CD14-positive monocyte (primary cell): ENCODE measurements around the gene CRTC1. TPM values are rescaled to one million over a fixed set of nuclear protein-coding genes. Genes with fewer than 3 reads are reported as not detected.

Experiments
- DNase-seq, 3 donors: peaks; one replicate each; pipeline ENCODE4 v3.0.0-alpha.2; 2011 to 2022
- H2AFZ ChIP-seq: 2 replicates; pipeline ENCODE4 v1.6.0; 2012; ENCODE audit warnings: mild to moderate bottlenecking, low read depth, low read length, inconsistent platforms; ENCODE audit not compliant: insufficient read depth, poor library complexity, severe bottlenecking
- H3K27ac ChIP-seq, 2 donors: 1 replicate in 1 of 2; 2 replicates in 1 of 2; pipeline ENCODE4 v1.5.1; 2012 to 2013; ENCODE audit warnings: low read length in 2 of 2, control low read depth in 1 of 2, inconsistent platforms in 1 of 2, low read depth in 1 of 2, mild to moderate bottlenecking in 1 of 2
- H3K27me3 ChIP-seq, 2 donors: one replicate each; pipeline versions ENCODE4 v1.6.0 to v1.6.1; 2011 to 2013; ENCODE audit warnings: low read length in 2 of 2; ENCODE audit not compliant: control insufficient read depth in 2 of 2, insufficient read depth in 2 of 2
- H3K36me3 ChIP-seq, 2 donors: replicated peaks in 1 of 2; 1 replicate in 1 of 2; 2 replicates in 1 of 2; pipeline versions ENCODE4 v1.5.1 to v1.6.1; 2012 to 2013; ENCODE audit warnings: low read length in 2 of 2, control low read depth in 1 of 2, inconsistent platforms in 1 of 2, mild to moderate bottlenecking in 1 of 2; ENCODE audit not compliant: insufficient read depth in 2 of 2, control insufficient read depth in 1 of 2
- H3K4me1 ChIP-seq, 2 donors: 1 replicate in 1 of 2; 2 replicates in 1 of 2; pipeline versions ENCODE4 v1.5.1 to v1.6.1; 2012 to 2013; ENCODE audit warnings: low read length in 2 of 2, control low read depth in 1 of 2, inconsistent platforms in 1 of 2, mild to moderate bottlenecking in 1 of 2, moderate library complexity in 1 of 2; ENCODE audit not compliant: insufficient read depth in 2 of 2, control insufficient read depth in 1 of 2
- H3K4me2 ChIP-seq: replicated peaks from 2 replicates; pipeline ENCODE3; 2012; ENCODE audit warnings: low read length, moderate library complexity, mild to moderate bottlenecking; ENCODE audit not compliant: poor library complexity, severe bottlenecking; ENCODE audit errors: extremely low read depth
- H3K4me3 ChIP-seq, 3 experiments: fragments of 200-600 bp in 1 of 3; sonication (generic) in 1 of 3; replicated peaks in 1 of 3; 1 replicate in 2 of 3; 2 replicates in 1 of 3; pipeline ENCODE4 v1.5.1; 2011 to 2013; ENCODE audit warnings: low read length in 3 of 3, mild to moderate bottlenecking in 3 of 3, control low read depth in 2 of 3, low read depth in 2 of 3, inconsistent platforms in 1 of 3, moderate library complexity in 1 of 3
- H3K79me2 ChIP-seq: 2 replicates; pipeline ENCODE4 v1.6.0; 2012; ENCODE audit warnings: mild to moderate bottlenecking, control low read depth, inconsistent platforms, low read length, moderate library complexity; ENCODE audit not compliant: insufficient read depth
- H3K9ac ChIP-seq: 2 replicates; pipeline ENCODE4 v1.6.0; 2017; ENCODE audit warnings: low read length, mild to moderate bottlenecking; ENCODE audit not compliant: insufficient read depth, poor library complexity, severe bottlenecking
- H3K9me3 ChIP-seq, 2 donors: replicated peaks in 1 of 2; 1 replicate in 1 of 2; 2 replicates in 1 of 2; pipeline versions ENCODE4 v1.5.1 to v1.6.1; 2012 to 2013; ENCODE audit warnings: low read length in 2 of 2, control low read depth in 1 of 2; ENCODE audit not compliant: control insufficient read depth in 1 of 2, insufficient read depth in 1 of 2
- H4K20me1 ChIP-seq: 2 replicates; pipeline ENCODE4 v1.6.0; 2012; ENCODE audit warnings: mild to moderate bottlenecking, low read length, control low read depth, moderate library complexity; ENCODE audit not compliant: insufficient read depth
- H3K27ac Mint-ChIP-seq, 7 donors: one replicate each; pipeline ENCODE4 v1.8.0; 2020; ENCODE audit warnings: mild to moderate bottlenecking in 7 of 7, mixed read lengths in 7 of 7, moderate library complexity in 6 of 7, inconsistent platforms in 2 of 7
- H3K27me3 Mint-ChIP-seq, 3 donors: one replicate each; pipeline ENCODE4 v1.8.0; 2021 to 2022; ENCODE audit warnings: low read depth in 3 of 3, mild to moderate bottlenecking in 3 of 3, mixed read lengths in 3 of 3, moderate library complexity in 3 of 3, inconsistent platforms in 1 of 3
- H3K36me3 Mint-ChIP-seq, 2 donors: one replicate each; pipeline ENCODE4 v1.8.0; 2020; ENCODE audit warnings: mixed read lengths in 2 of 2, inconsistent platforms in 1 of 2, mild to moderate bottlenecking in 1 of 2
- H3K4me1 Mint-ChIP-seq: one replicate; pipeline ENCODE4 v1.8.0; 2020; ENCODE audit warnings: mild to moderate bottlenecking, mixed read lengths
- H3K4me3 Mint-ChIP-seq, 2 donors: one replicate each; pipeline ENCODE4 v1.8.0; 2020; ENCODE audit warnings: mild to moderate bottlenecking in 2 of 2, mixed read lengths in 2 of 2, moderate library complexity in 1 of 2
- H3K9me3 Mint-ChIP-seq, 7 donors: one replicate each; pipeline ENCODE4 v1.8.0; 2020 to 2022; ENCODE audit warnings: mixed read lengths in 7 of 7, mild to moderate bottlenecking in 6 of 7, moderate library complexity in 6 of 7, inconsistent platforms in 2 of 7
- WGBS: methylation state at CpG from one replicate; pipeline ENCODE4 v1.1.5; 2013; ENCODE audit warnings: missing lambda C conversion rate; ENCODE audit not compliant: insufficient coverage; 5-methylcytosine and 5-hydroxymethylcytosine counted together
- intact Hi-C, 2 donors: fragments of 100-400 bp; cut with micrococcal nuclease; formaldehyde crosslinking; loops; one replicate each; pipeline versions ENCODE4 v1.15.0 to v1.15.1; 2023
- polyA plus RNA-seq, 3 donors: library from polyadenylated mRNA; depleted of rRNA in 1 of 3; unstranded in 2 of 3; stranded (reverse) in 1 of 3; fragments of 300-500 nt in 2 of 3; fragments of >200 nt in 1 of 3; fragmentation: Illumina TruSeq in 2 of 3; gene quantifications; 1 replicate in 2 of 3; 2 replicates in 1 of 3; pipeline ENCODE4 v1.2.3, GENCODE V29; 2012 to 2021
- TF ChIP-seq, protein P1 (sequence below): fragments of 200-600 bp; IDR thresholded peaks from one replicate; pipeline ENCODE4 v1.8.0; 2022; ENCODE audit warnings: antibody characterized with exemption, mild to moderate bottlenecking

Gene CRTC1
- polyA plus RNA-seq, 3 donors, result 0.28 to 9.2 (median 0.55) TPM

GRCh38 chr19:18771328-18772242 is 88.1 kb downstream of the CRTC1 start:
- no peak overlapping the region for H2AFZ ChIP-seq
- H3K4me1 ChIP-seq, result no peaks in the 10 kb centered on the region
- DNase-seq, result no peak
- no peak overlapping the region for H3K4me3 Mint-ChIP-seq
- no peaks in the 10 kb centered on the region for H3K27me3 ChIP-seq
- peaks cover 8 to 14% of the 10 kb centered on the region in 2 donors for H3K36me3 Mint-ChIP-seq
- no peak overlapping the region for H3K27ac ChIP-seq
- intact Hi-C loops, result no loop called here
- H3K27me3 Mint-ChIP-seq, result peaks cover 0 to 5% (median 2%) of the 10 kb centered on the region in 3 donors
- no peaks in the 10 kb centered on the region for H3K9me3 Mint-ChIP-seq
- H3K9me3 ChIP-seq, result no peaks in the 10 kb centered on the region
- H3K27ac Mint-ChIP-seq, result no peak overlapping the region
- peaks cover 8 to 9% of the 10 kb centered on the region in 2 donors for H3K36me3 ChIP-seq
- no peak overlapping the region for H3K9ac ChIP-seq
- H3K4me3 ChIP-seq, result no peak overlapping the region
- H3K4me1 Mint-ChIP-seq, result no peaks in the 10 kb centered on the region
- 97% methylated on average over 35 of the region's 36 CpGs for WGBS
- H4K20me1 ChIP-seq, result peaks cover 5% of the 10 kb centered on the region
- no peaks in the 10 kb centered on the region for H3K79me2 ChIP-seq
- H3K4me2 ChIP-seq, result no peak overlapping the region
- TF ChIP-seq, protein P1, sequence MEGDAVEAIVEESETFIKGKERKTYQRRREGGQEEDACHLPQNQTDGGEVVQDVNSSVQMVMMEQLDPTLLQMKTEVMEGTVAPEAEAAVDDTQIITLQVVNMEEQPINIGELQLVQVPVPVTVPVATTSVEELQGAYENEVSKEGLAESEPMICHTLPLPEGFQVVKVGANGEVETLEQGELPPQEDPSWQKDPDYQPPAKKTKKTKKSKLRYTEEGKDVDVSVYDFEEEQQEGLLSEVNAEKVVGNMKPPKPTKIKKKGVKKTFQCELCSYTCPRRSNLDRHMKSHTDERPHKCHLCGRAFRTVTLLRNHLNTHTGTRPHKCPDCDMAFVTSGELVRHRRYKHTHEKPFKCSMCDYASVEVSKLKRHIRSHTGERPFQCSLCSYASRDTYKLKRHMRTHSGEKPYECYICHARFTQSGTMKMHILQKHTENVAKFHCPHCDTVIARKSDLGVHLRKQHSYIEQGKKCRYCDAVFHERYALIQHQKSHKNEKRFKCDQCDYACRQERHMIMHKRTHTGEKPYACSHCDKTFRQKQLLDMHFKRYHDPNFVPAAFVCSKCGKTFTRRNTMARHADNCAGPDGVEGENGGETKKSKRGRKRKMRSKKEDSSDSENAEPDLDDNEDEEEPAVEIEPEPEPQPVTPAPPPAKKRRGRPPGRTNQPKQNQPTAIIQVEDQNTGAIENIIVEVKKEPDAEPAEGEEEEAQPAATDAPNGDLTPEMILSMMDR, result no peak

DNA sequence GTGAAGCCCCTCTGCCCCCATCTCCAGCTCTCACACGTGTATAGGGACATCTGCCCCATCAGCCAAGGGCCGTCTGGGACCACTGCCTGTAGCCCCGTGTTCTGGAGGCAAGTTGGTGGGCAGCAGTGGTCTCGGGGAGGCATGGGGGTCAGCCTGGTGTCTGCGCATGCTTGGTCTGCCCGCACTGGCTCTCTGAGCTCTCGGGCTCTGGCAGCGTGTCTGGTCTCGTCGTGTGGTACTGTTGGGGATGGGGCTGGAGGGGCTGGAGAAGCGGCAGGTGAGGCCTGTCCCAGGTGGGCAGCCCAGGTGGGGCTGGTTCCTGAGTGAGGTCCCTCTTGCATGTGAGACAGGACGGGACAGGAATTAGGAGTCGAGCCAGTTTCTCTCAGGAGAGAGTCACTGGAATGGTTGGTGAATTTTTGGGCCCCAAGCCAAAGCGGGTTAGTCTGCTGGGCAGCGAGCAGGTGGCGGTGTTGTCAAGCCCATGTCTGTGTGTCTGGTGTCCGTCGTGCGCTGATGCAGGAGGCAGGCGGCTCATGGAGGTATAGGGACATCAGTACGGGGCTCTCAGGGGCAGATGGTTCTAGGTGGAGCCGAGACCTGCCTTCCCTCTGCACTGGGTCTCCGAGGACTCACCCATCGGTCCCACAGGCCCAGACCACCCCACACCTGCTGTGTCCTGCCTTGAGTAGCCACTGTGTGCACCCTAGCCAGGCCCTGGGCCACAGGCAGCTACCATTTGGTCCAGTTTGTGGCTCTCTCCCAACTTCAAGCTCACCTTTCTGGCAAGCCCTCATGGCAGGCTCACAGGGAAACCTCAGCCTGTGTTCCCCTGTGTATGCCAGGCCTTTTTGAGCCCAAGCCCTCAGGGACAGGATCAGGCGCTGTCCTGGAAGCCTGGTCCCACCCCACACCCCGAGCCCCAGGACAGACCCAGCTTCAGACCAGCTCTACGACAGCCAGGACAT is 89.4 kb downstream of the CRTC1 start:
- no peaks in the 10 kb centered on the region for H3K27me3 ChIP-seq
- intact Hi-C loops, result no loop called here
- H2AFZ ChIP-seq, result no peak overlapping the region
- peaks cover 0 to 15% of the 10 kb centered on the region in 2 donors for H3K36me3 Mint-ChIP-seq
- peaks cover 0 to 3% (median 0%) of the 10 kb centered on the region in 7 donors for H3K9me3 Mint-ChIP-seq
- H3K27me3 Mint-ChIP-seq, result peaks cover 4 to 11% (median 8%) of the 10 kb centered on the region in 3 donors
- DNase-seq, result no peak
- H3K27ac ChIP-seq, result no peak overlapping the region
- WGBS, result 93% methylated on average over 25 of the region's 27 CpGs
- H3K4me2 ChIP-seq, result no peak overlapping the region
- H4K20me1 ChIP-seq, result peaks cover 5% of the 10 kb centered on the region
- TF ChIP-seq, protein P1, result no peak
- no peak overlapping the region for H3K4me3 ChIP-seq
- no peaks in the 10 kb centered on the region for H3K9me3 ChIP-seq
- no peaks in the 10 kb centered on the region for H3K4me1 ChIP-seq
- H3K79me2 ChIP-seq, result no peaks in the 10 kb centered on the region
- peaks cover 8 to 9% of the 10 kb centered on the region in 2 donors for H3K36me3 ChIP-seq
- H3K4me3 Mint-ChIP-seq, result no peak overlapping the region
- H3K4me1 Mint-ChIP-seq, result no peaks in the 10 kb centered on the region
- peak overlapping the region in 2 of 7 donors; percentile 13 to 65 for H3K27ac Mint-ChIP-seq
- no peak overlapping the region for H3K9ac ChIP-seq
